Testis (tissue), 3 donors: ENCODE measurements around the gene ADRA1B. TPM values are rescaled to one million over a fixed set of nuclear protein-coding genes. Genes with fewer than 3 reads are reported as not detected.

Source experiments
- DNase-seq: peaks from one replicate; pipeline ENCODE4 v3.0.0-alpha.2; 2019
- H3K27ac ChIP-seq, 2 donors: fragments of 200-600 bp; sonication (generic); one replicate each; pipeline ENCODE4 v1.5.1; 2019
- H3K27me3 ChIP-seq: fragments of 200-600 bp; sonication (generic); one replicate; pipeline ENCODE4 v1.5.1; 2019
- H3K36me3 ChIP-seq: fragments of 200-600 bp; sonication (generic); one replicate; pipeline ENCODE4 v1.5.1; 2017; ENCODE audit warnings: low read depth; ENCODE audit errors: missing control alignments
- H3K4me1 ChIP-seq: fragments of 200-600 bp; sonication (generic); one replicate; pipeline ENCODE4 v1.5.1; 2019
- H3K4me3 ChIP-seq, 2 donors: fragments of 200-600 bp; sonication (generic); one replicate each; pipeline ENCODE4 v1.5.1; 2017 to 2019
- H3K9me3 ChIP-seq: fragments of 200-600 bp; sonication (generic); one replicate; pipeline ENCODE4 v1.5.1; 2017
- CTCF ChIP-seq, 3 experiments: fragments of 450-650 bp in 2 of 3; fragments of 200-600 bp in 1 of 3; sonication (generic) in 1 of 3; IDR thresholded peaks; one replicate each; pipeline ENCODE4 v1.5.1; 2016 to 2019; ENCODE audit warnings: antibody characterized with exemption in 3 of 3, mild to moderate bottlenecking in 2 of 3, moderate library complexity in 1 of 3
- POLR2A ChIP-seq: fragments of 450-650 bp; IDR thresholded peaks from one replicate; pipeline ENCODE4 v1.6.1; 2017; ENCODE audit warnings: antibody characterized with exemption, mild to moderate bottlenecking, moderate library complexity
- WGBS, 2 donors: methylation state at CpG; one replicate each; pipeline ENCODE4 v1.1.5; 2018; 5-methylcytosine and 5-hydroxymethylcytosine counted together
- intact Hi-C: fragments of 100-400 bp; cut with DNase I; formaldehyde crosslinking; loops from one replicate; pipeline ENCODE4 v1.15.1; 2023; ENCODE audit warnings: low total_unique reads
- polyA plus RNA-seq: library from polyadenylated mRNA; stranded (reverse); fragments of 350-450 nt; fragmentation: Illumina TruSeq; extraction: RNeasy Lipid Tissue Mini Kit (QIAGEN cat#74804); gene quantifications from one replicate; pipeline ENCODE4 v1.2.3, GENCODE V29; 2014; ENCODE audit warnings: low read depth, low replicate concordance; ENCODE audit not compliant: insufficient read depth
- total RNA-seq, 2 donors: library from RNA; depleted of rRNA; stranded (reverse); fragments of >200 nt; gene quantifications; one replicate each; pipeline ENCODE4 v1.2.3, GENCODE V29; 2016

The ADRA1B gene
- total and polyA plus RNA-seq, 3 donors from 2014 or later: 0.93 to 1.2 (median 1.1) TPM

- DNase-seq: no peak
- no peak overlapping the region for H3K4me3 ChIP-seq
- WGBS, 2 donors: 81 to 86% methylated on average over 4 of the region's 4 CpGs
- H3K27me3 ChIP-seq: no peaks in the 10 kb centered on the region
- intact Hi-C loops: no loop called here
- no peaks in the 10 kb centered on the region for H3K36me3 ChIP-seq
- no peaks in the 10 kb centered on the region for H3K4me1 ChIP-seq
- no peak overlapping the region for H3K27ac ChIP-seq
- TF ChIP-seq CTCF (IDR thresholded peaks at IDR 0.05) (no peak), POLR2A (no peak)
- H3K9me3 ChIP-seq: no peaks in the 10 kb centered on the region
Measured at GRCh38 chr5:159899067-159900049, 16.9 kb upstream of the ADRA1B start.

GRCh38 chr5:159901308-159901707 is 15.0 kb upstream of the ADRA1B start:
- Histone ChIP-seq H3K36me3 (no peaks in the 10 kb centered on the region), H3K27me3 (no peaks in the 10 kb centered on the region), H3K27ac (no peak overlapping the region), H3K9me3 (no peaks in the 10 kb centered on the region), H3K4me3 (no peak overlapping the region), H3K4me1 (peaks cover 4% of the 10 kb centered on the region)
- WGBS, 2 donors: 58 to 78% methylated on average over 1 of the region's 1 CpG
- no peak for DNase-seq
- intact Hi-C loops: no loop called here
- TF ChIP-seq CTCF (IDR thresholded peaks at IDR 0.05): no peak
- TF ChIP-seq POLR2A: no peak

GRCh38 chr5:159901772-159902171 is 14.5 kb upstream of the ADRA1B start:
- DNase-seq: no peak
- Histone ChIP-seq H3K9me3 (no peaks in the 10 kb centered on the region), H3K4me1 (peaks cover 4% of the 10 kb centered on the region), H3K27ac (no peak overlapping the region), H3K36me3 (no peaks in the 10 kb centered on the region), H3K27me3 (no peaks in the 10 kb centered on the region), H3K4me3 (no peak overlapping the region)
- TF ChIP-seq CTCF (IDR thresholded peaks at IDR 0.05): no peak
- no peak for TF ChIP-seq POLR2A
- intact Hi-C loops: no loop called here

- Histone ChIP-seq H3K9me3 (no peaks in the 10 kb centered on the region), H3K27me3 (no peaks in the 10 kb centered on the region), H3K4me3 (no peak overlapping the region), H3K36me3 (no peaks in the 10 kb centered on the region), H3K27ac (no peak overlapping the region), H3K4me1 (peaks cover 4% of the 10 kb centered on the region)
- no peak for DNase-seq
- WGBS, 2 donors: 67 to 87% methylated on average over 7 to 8 of the region's 8 CpGs
- intact Hi-C loops: no loop called here
- TF ChIP-seq POLR2A (no peak), CTCF (IDR thresholded peaks at IDR 0.05) (no peak)
Measured at GRCh38 chr5:159902444-159903121, 13.7 kb upstream of the ADRA1B start.
